HL-60 (cell line): ENCODE results near the gene KCNH1.

Source experiments
- DNase-seq, 2 experiments: peaks; one replicate each; pipeline ENCODE4 v3.0.0-alpha.2; 2010 to 2020; ENCODE audit warnings: low read depth in 1 of 2, low spot score in 1 of 2
- H3K27ac ChIP-seq: fragments of 250-450 bp; sonication (Bioruptor Pico); replicated peaks from 2 replicates; pipeline ENCODE4 v1.5.1; 2020; ENCODE audit warnings: mild to moderate bottlenecking, moderate library complexity
- H3K27me3 ChIP-seq: fragments of 250-450 bp; sonication (Bioruptor Pico); 2 replicates; pipeline ENCODE4 v1.5.1; 2021; ENCODE audit warnings: mild to moderate bottlenecking, moderate library complexity; ENCODE audit not compliant: insufficient read depth, poor library complexity, severe bottlenecking
- H3K4me3 ChIP-seq: replicated peaks from 2 replicates; pipeline ENCODE4 v1.5.1; 2011; ENCODE audit warnings: mild to moderate bottlenecking, control low read depth, low read length; ENCODE audit not compliant: insufficient read depth
- GABPA ChIP-seq: IDR thresholded peaks from 2 replicates; pipeline ENCODE4 v1.6.1; 2012; ENCODE audit warnings: low read depth
- POLR2AphosphoS5 ChIP-seq: IDR thresholded peaks from 2 replicates; pipeline ENCODE4 v1.6.1; 2012; ENCODE audit warnings: low read depth
- REST ChIP-seq: IDR thresholded peaks from 2 replicates; pipeline ENCODE4 v1.6.1; 2012; ENCODE audit warnings: low read depth; ENCODE audit not compliant: insufficient replicate concordance
- SPI1 ChIP-seq: IDR thresholded peaks from 2 replicates; pipeline ENCODE4 v1.6.1; 2012; ENCODE audit warnings: low read depth, mild to moderate bottlenecking, borderline replicate concordance
- TF ChIP-seq, protein P1 (sequence below): IDR thresholded peaks from one replicate; pipeline ENCODE4 v1.5.1; 2011; ENCODE audit warnings: low read length, control low read depth, inconsistent platforms; ENCODE audit not compliant: insufficient read depth

KCNH1 gene

DNA sequence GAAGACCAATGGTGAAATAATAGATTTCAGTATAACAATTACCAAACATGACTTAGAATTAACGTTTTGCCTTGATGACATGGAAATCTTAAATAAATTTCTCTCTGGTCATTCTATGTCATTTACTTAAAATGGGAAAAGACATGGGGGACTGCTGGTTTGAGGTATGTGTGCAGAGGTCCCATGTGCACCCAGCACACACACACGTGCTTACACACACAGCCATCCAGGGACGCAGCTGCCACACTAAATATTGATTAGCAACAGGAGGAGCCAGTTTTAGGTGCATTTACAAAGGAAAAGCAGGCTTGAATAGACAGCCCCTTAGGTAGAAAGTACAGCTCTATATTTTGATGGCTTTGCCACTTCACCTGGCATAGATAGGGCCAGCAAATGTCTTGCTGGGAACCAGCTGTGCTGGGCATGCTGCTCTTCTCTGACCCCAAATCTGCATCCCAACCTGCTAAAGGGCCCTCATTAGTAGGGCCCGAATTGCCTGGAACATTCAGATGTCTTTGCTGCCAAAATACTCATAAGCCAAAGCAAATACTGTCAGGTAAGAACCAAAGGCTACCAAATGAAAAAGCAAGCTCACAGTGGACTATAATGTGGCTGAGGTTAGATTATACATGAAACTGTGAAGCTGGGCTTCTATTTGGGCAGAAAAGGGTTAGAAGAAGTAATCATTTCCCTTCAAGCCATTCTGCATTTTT, 405.4 kb downstream of the KCNH1 start:
- Histone ChIP-seq H3K27ac (no peak overlapping the region), H3K4me3 (no peak overlapping the region), H3K27me3 (no peaks in the 10 kb centered on the region)
- no peak for TF ChIP-seq GABPA
- no peak for TF ChIP-seq REST
- TF ChIP-seq, protein P1, sequence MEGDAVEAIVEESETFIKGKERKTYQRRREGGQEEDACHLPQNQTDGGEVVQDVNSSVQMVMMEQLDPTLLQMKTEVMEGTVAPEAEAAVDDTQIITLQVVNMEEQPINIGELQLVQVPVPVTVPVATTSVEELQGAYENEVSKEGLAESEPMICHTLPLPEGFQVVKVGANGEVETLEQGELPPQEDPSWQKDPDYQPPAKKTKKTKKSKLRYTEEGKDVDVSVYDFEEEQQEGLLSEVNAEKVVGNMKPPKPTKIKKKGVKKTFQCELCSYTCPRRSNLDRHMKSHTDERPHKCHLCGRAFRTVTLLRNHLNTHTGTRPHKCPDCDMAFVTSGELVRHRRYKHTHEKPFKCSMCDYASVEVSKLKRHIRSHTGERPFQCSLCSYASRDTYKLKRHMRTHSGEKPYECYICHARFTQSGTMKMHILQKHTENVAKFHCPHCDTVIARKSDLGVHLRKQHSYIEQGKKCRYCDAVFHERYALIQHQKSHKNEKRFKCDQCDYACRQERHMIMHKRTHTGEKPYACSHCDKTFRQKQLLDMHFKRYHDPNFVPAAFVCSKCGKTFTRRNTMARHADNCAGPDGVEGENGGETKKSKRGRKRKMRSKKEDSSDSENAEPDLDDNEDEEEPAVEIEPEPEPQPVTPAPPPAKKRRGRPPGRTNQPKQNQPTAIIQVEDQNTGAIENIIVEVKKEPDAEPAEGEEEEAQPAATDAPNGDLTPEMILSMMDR = no peak
- TF ChIP-seq SPI1 = no peak
- TF ChIP-seq POLR2AphosphoS5 = no peak
- no peak for DNase-seq

DNA sequence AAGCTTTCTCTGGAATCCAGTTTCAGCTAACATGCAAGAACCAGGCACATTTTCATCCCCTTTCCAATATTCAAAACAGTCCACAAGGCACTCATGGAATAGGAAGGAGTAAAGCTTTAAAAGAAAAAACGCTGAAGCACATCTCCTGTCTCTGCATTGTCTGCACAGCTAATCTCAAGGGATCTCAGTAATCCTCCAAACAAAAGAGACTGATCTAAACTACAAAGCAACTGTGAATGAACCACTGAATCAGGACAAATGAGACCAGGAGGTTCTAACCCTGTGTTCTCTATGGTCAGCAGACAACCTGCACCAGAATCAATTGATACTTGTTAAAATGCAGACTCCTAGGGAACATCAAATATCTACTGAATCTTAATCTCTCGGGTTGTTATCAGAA, 406.2 kb downstream of the KCNH1 start:
- no peak overlapping the region for H3K4me3 ChIP-seq
- TF ChIP-seq SPI1 (no peak), GABPA (no peak), REST (no peak), POLR2AphosphoS5 (no peak)
- TF ChIP-seq, protein P1 = no peak
- H3K27ac ChIP-seq = no peak overlapping the region
- DNase-seq = no peak
- no peaks in the 10 kb centered on the region for H3K27me3 ChIP-seq

DNA sequence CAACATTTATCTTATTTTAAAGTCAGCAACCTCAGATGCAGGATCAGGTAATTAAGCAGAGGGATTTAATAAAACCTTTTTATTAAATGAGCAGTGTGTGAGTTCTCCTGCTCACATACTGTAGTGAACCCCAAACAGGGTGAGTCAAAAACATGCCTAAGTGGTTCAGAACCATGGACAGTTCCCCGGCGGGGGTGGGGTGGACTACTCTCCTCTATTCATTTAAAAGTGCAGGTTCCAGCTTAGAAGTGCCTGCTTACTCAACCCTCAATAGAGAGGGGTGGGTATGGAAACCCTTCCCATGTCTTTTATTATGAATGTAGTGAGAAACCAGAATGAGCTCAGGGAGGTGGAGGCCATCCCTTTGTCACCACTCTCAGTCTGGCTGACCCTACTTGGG, 407.3 kb downstream of the KCNH1 start:
- no peak overlapping the region for H3K27ac ChIP-seq
- TF ChIP-seq, protein P1 = no peak
- TF ChIP-seq REST (peak; percentile 98), SPI1 (no peak), POLR2AphosphoS5 (no peak), GABPA (no peak)
- no peak for DNase-seq
- H3K4me3 ChIP-seq = no peak overlapping the region
- H3K27me3 ChIP-seq = no peaks in the 10 kb centered on the region
